SK-N-SH (cell line): ENCODE results near the gene ERI3. TPM values are rescaled to one million over a fixed set of nuclear protein-coding genes. Genes with fewer than 3 reads are reported as not detected.

ENCODE experiments used
- CTCF ChIA-PET: fragments of 300-600, 350-600 bp; formaldehyde crosslinking; extraction: SDS; loops from one replicate; lab custom pipeline; 2021; lab: Yijun Ruan, JAX
- POLR2A ChIA-PET: fragments of 350-600 bp; sonication (Branson Sonifier 250); formaldehyde crosslinking; extraction: SDS; loops from one replicate; lab custom pipeline; 2020; ENCODE audit warnings: antibody characterized with exemption, inconsistent platforms; lab: Yijun Ruan, JAX
- DNase-seq: peaks from one replicate; pipeline ENCODE4 v3.0.0; 2012
- H2AFZ ChIP-seq: fragments of 200-600 bp; sonication (generic); 2 replicates; pipeline ENCODE4 v1.8.1; 2016; ENCODE audit warnings: antibody characterized with exemption, mild to moderate bottlenecking, low read depth
- H3F3A ChIP-seq: fragments of 200-600 bp; sonication (generic); replicated peaks from 2 replicates; pipeline ENCODE3; 2016; ENCODE audit warnings: antibody characterized with exemption, mild to moderate bottlenecking; ENCODE audit not compliant: insufficient read depth
- H3K27ac ChIP-seq, 2 experiments: fragments of 200-500 bp in 1 of 2; fragments of 200-600 bp in 1 of 2; sonication (Bioruptor generic) in 1 of 2; sonication (generic), shearing (Covaris generic) in 1 of 2; 2 replicates each; pipeline versions ENCODE4 v1.5.1 to v1.6.1; 2014 to 2016; ENCODE audit warnings: low read depth in 2 of 2, inconsistent platforms in 1 of 2, low read length in 1 of 2, mild to moderate bottlenecking in 1 of 2, mixed read lengths in 1 of 2
- H3K27me3 ChIP-seq: fragments of 200-600 bp; sonication (generic), shearing (Covaris generic); 2 replicates; pipeline ENCODE4 v1.6.1; 2016; ENCODE audit warnings: mixed run types; ENCODE audit not compliant: insufficient read depth
- H3K36me3 ChIP-seq, 2 experiments: fragments of 200-500 bp in 1 of 2; fragments of 200-600 bp in 1 of 2; sonication (Bioruptor generic) in 1 of 2; sonication (generic) in 1 of 2; replicated peaks in 1 of 2; 2 replicates each; pipeline versions ENCODE3 to v1.5.1; 2014 to 2016; ENCODE audit warnings: low read length in 1 of 2, mild to moderate bottlenecking in 1 of 2; ENCODE audit not compliant: insufficient read depth in 2 of 2, control insufficient read depth in 1 of 2
- H3K4me1 ChIP-seq, 2 experiments: fragments of 200-500 bp in 1 of 2; fragments of 200-600 bp in 1 of 2; sonication (Bioruptor generic) in 1 of 2; sonication (generic), shearing (Covaris generic) in 1 of 2; 2 replicates each; pipeline versions ENCODE4 v1.5.1 to v1.6.1; 2014 to 2016; ENCODE audit warnings: low read depth in 1 of 2, low read length in 1 of 2, mixed run types in 1 of 2; ENCODE audit not compliant: insufficient read depth in 2 of 2, control insufficient read depth in 1 of 2
- H3K4me2 ChIP-seq: fragments of 200-600 bp; sonication (generic), shearing (Covaris generic); 2 replicates; pipeline ENCODE4 v1.6.1; 2017; ENCODE audit warnings: mixed run types
- H3K4me3 ChIP-seq, 2 experiments: fragments of 200-500 bp in 1 of 2; fragments of 200-600 bp in 1 of 2; sonication (Bioruptor generic) in 1 of 2; sonication (generic), shearing (Covaris generic) in 1 of 2; 2 replicates each; pipeline versions ENCODE4 v1.5.1 to v1.8.1; 2014 to 2016; ENCODE audit warnings: low read depth in 2 of 2, inconsistent platforms in 1 of 2, low read length in 1 of 2, mild to moderate bottlenecking in 1 of 2, mixed read lengths in 1 of 2, moderate library complexity in 1 of 2
- H3K79me2 ChIP-seq: fragments of 200-600 bp; sonication (generic); 2 replicates; pipeline ENCODE4 v1.8.1; 2017; ENCODE audit warnings: mild to moderate bottlenecking; ENCODE audit not compliant: insufficient read depth
- H3K9ac ChIP-seq: fragments of 200-600 bp; sonication (generic); 2 replicates; pipeline ENCODE4 v1.6.1; 2017; ENCODE audit warnings: mixed run types
- H3K9me2 ChIP-seq: fragments of 200-600 bp; sonication (generic); 2 replicates; pipeline ENCODE4 v1.6.1; 2017; ENCODE audit warnings: mixed run types
- H3K9me3 ChIP-seq: fragments of 200-600 bp; sonication (generic); 2 replicates; pipeline ENCODE4 v1.6.1; 2017; ENCODE audit warnings: mixed run types, mild to moderate bottlenecking, moderate library complexity
- H4K20me1 ChIP-seq: fragments of 200-600 bp; sonication (generic); 2 replicates; pipeline ENCODE4 v1.6.1; 2017; ENCODE audit warnings: mild to moderate bottlenecking, mixed run types; ENCODE audit not compliant: insufficient read depth
- EP300 ChIP-seq, 2 experiments: IDR thresholded peaks; 2 replicates each; pipeline versions ENCODE4 v1.4.0 to v1.6.1; 2012; ENCODE audit warnings: borderline replicate concordance in 1 of 2, low read depth in 1 of 2, low read length in 1 of 2
- FOSL2 ChIP-seq: IDR thresholded peaks from 2 replicates; pipeline ENCODE4 v1.4.0; 2012; ENCODE audit warnings: low read depth, mild to moderate bottlenecking, moderate library complexity, borderline replicate concordance
- FOXJ3 ChIP-seq: sonication (generic); formaldehyde crosslinking; IDR thresholded peaks from 2 replicates; pipeline ENCODE4 v1.5.1; 2020; ENCODE audit warnings: mild to moderate bottlenecking, missing genetic modification reagents
- GATA2 ChIP-seq: sonication (generic); formaldehyde crosslinking; IDR thresholded peaks from 2 replicates; pipeline ENCODE4 v1.5.0; 2020; ENCODE audit warnings: mild to moderate bottlenecking, missing genetic modification reagents
- MXI1 ChIP-seq: IDR thresholded peaks from 2 replicates; pipeline ENCODE4 v1.6.1; 2012; ENCODE audit warnings: mild to moderate bottlenecking, low read depth, low read length, improper control_type of control experiment
- RCOR1 ChIP-seq: fragments of 150-350 bp; IDR thresholded peaks from 2 replicates; pipeline ENCODE4 v1.6.1; 2017; ENCODE audit warnings: antibody characterized with exemption, low read length
- REST ChIP-seq: IDR thresholded peaks from 2 replicates; pipeline ENCODE4 v1.6.1; 2012; ENCODE audit warnings: mild to moderate bottlenecking, low read depth, low read length, moderate library complexity
- RFX5 ChIP-seq: IDR thresholded peaks from 2 replicates; pipeline ENCODE4 v1.6.1; 2012; ENCODE audit warnings: mild to moderate bottlenecking, improper control_type of control experiment, low read length
- TCF12 ChIP-seq: IDR thresholded peaks from 2 replicates; pipeline ENCODE4 v1.4.0; 2012
- ZBTB33 ChIP-seq: IDR thresholded peaks from 2 replicates; pipeline ENCODE4 v1.4.0; 2012; ENCODE audit warnings: low read depth, borderline replicate concordance
- WGBS: methylation state at CpG from one replicate; pipeline ENCODE4 v1.1.6; 2017; ENCODE audit warnings: low lambda C conversion rate; 5-methylcytosine and 5-hydroxymethylcytosine counted together
- polyA plus RNA-seq, 3 experiments: library from polyadenylated mRNA; depleted of rRNA; stranded (reverse); fragments of >200 nt; gene quantifications; 2 replicates each; pipeline ENCODE4 v1.2.3, GENCODE V29; 2012

ERI3 gene
- polyA plus RNA-seq, 1 of the 3 experiments (the other 2 are of a cell fraction) = 60.7 TPM

- no peak for TF ChIP-seq RCOR1
- Histone ChIP-seq H3K4me1 (no peaks in the 10 kb centered on the region), H2AFZ (no peak overlapping the region), H3K27ac (no peak overlapping the region), H3K9me2 (no peaks in the 10 kb centered on the region), H3K4me3 (no peak overlapping the region), H3K36me3 (peaks cover 10 to 48% of the 10 kb centered on the region in 2 experiments), H4K20me1 (no peaks in the 10 kb centered on the region), H3K9me3 (no peaks in the 10 kb centered on the region), H3K4me2 (no peak overlapping the region), H3K27me3 (no peaks in the 10 kb centered on the region), H3F3A (no peaks in the 10 kb centered on the region), H3K9ac (no peak overlapping the region), H3K79me2 (no peaks in the 10 kb centered on the region)
- CTCF ChIA-PET = interaction anchor here (2.5 to 4.2 kb wide), 2 partner anchors 13 to 66 kb away, joined by 5 to 15 read pairs; no protein-coding TSS in a partner anchor
- POLR2A ChIA-PET = no interaction called here
- WGBS = 100% methylated on average over 1 of the region's 2 CpGs
- DNase-seq = no peak
Measured at GRCh38 chr1:44284184-44284583, 70.9 kb downstream of the ERI3 start.

GRCh38 chr1:44283524-44284173 lies 71.4 kb downstream of the ERI3 start:
- POLR2A ChIA-PET = no interaction called here
- Histone ChIP-seq H3K9me2 (no peaks in the 10 kb centered on the region), H3K27ac (no peak overlapping the region), H4K20me1 (no peaks in the 10 kb centered on the region), H3K4me2 (no peak overlapping the region), H3F3A (no peaks in the 10 kb centered on the region), H3K79me2 (no peaks in the 10 kb centered on the region), H3K9ac (no peak overlapping the region), H2AFZ (no peak overlapping the region), H3K36me3 (peaks cover 10 to 44% of the 10 kb centered on the region in 2 experiments), H3K27me3 (no peaks in the 10 kb centered on the region), H3K4me3 (no peak overlapping the region), H3K9me3 (no peaks in the 10 kb centered on the region), H3K4me1 (no peaks in the 10 kb centered on the region)
- WGBS = 92% methylated on average over 3 of the region's 3 CpGs
- CTCF ChIA-PET = interaction anchor here (1.9 to 4.2 kb wide), 3 partner anchors 10 to 66 kb away, joined by 5 to 15 read pairs (median 8); no protein-coding TSS in a partner anchor
- TF ChIP-seq ZBTB33 (no peak), FOXJ3 (CRISPR knock-in tag) (no peak)
- no peak for DNase-seq

GRCh38 chr1:44282704-44283426 lies 72.2 kb downstream of the ERI3 start:
- Histone ChIP-seq H3F3A (no peaks in the 10 kb centered on the region), H3K4me3 (no peak overlapping the region), H2AFZ (no peak overlapping the region), H3K36me3 (peaks cover 10 to 37% of the 10 kb centered on the region in 2 experiments), H3K4me2 (no peak overlapping the region), H3K9me3 (no peaks in the 10 kb centered on the region), H4K20me1 (no peaks in the 10 kb centered on the region), H3K27me3 (no peaks in the 10 kb centered on the region), H3K4me1 (no peaks in the 10 kb centered on the region), H3K27ac (no peak overlapping the region), H3K9me2 (no peaks in the 10 kb centered on the region), H3K79me2 (no peaks in the 10 kb centered on the region), H3K9ac (no peak overlapping the region)
- DNase-seq = no peak
- ChIA-PET CTCF (interaction anchor here (1.9 to 4.2 kb wide), 2 partner anchors 11 to 65 kb away, joined by 8 to 15 read pairs; no protein-coding TSS in a partner anchor), POLR2A (no interaction called here)
- 95% methylated on average over 4 of the region's 8 CpGs for WGBS
- no peak for TF ChIP-seq ZBTB33
- TF ChIP-seq RFX5 = no peak
- TF ChIP-seq FOSL2 = no peak
- no peak for TF ChIP-seq MXI1
- TF ChIP-seq GATA2 (CRISPR knock-in tag) = no peak
- no peak for TF ChIP-seq TCF12
- no peak for TF ChIP-seq EP300 (IDR thresholded peaks at IDR 0.05; ENCODE audit: borderline replicate concordance in 1 of 2, low read depth in 1 of 2, low read length in 1 of 2)
- TF ChIP-seq RCOR1 = no peak
- TF ChIP-seq REST = no peak
